GM19035 (cell line): ENCODE data around the gene EMP3.
"Not testable (repeated sequence)": the region's sequence is repeated elsewhere in the genome, so short reads cannot be mapped to it uniquely, and the experiment has no call there.

Experiments
- ATAC-seq: cut with Tn5 transposase; IDR thresholded peaks from one replicate; pipeline ENCODE4 v1.9.1; 2021; ENCODE audit not compliant: unreplicated experiment

Gene EMP3

GRCh38 chr19:48315712-48316111 is 9.6 kb upstream of the EMP3 start:
- no peak for ATAC-seq

GRCh38 chr19:48317708-48317960 is 7.7 kb upstream of the EMP3 start:
- not testable (repeated sequence) for ATAC-seq

- ATAC-seq = no peak
Measured at GRCh38 chr19:48318286-48318987, 6.9 kb upstream of the EMP3 start.

GRCh38 chr19:48319647-48320541 is 5.5 kb upstream of the EMP3 start:
- ATAC-seq = no peak

GRCh38 chr19:48321372-48321621 is 4.1 kb upstream of the EMP3 start:
- peak; percentile 45 for ATAC-seq

- peak; percentile 69 for ATAC-seq
Measured at GRCh38 chr19:48321622-48322591, 3.4 kb upstream of the EMP3 start.

- ATAC-seq = no peak
Measured at GRCh38 chr19:48329167-48329891, 4.0 kb downstream of the EMP3 start.

GRCh38 chr19:48330012-48330681 is 4.8 kb downstream of the EMP3 start:
- peak; percentile 23 for ATAC-seq

GRCh38 chr19:48332351-48332661 is 7.0 kb downstream of the EMP3 start:
- no peak for ATAC-seq

- peak; percentile 62 for ATAC-seq
Measured at GRCh38 chr19:48332662-48333466, 7.5 kb downstream of the EMP3 start.

- peak; percentile 50 for ATAC-seq
Measured at GRCh38 chr19:48333467-48334384, 8.4 kb downstream of the EMP3 start.

GRCh38 chr19:48338253-48338755 is 13.0 kb downstream of the EMP3 start:
- no peak for ATAC-seq

- no peak for ATAC-seq
Measured at GRCh38 chr19:48338802-48339503, 13.6 kb downstream of the EMP3 start.

GRCh38 chr19:48340995-48341394 is 15.6 kb downstream of the EMP3 start:
- ATAC-seq = no peak

GRCh38 chr19:48341515-48342413 is 16.4 kb downstream of the EMP3 start:
- no peak for ATAC-seq

- no peak for ATAC-seq
Measured at GRCh38 chr19:48342414-48342738, 17.0 kb downstream of the EMP3 start.
